GM12878 (cell line): ENCODE measurements around the gene CACNA2D1. TPM values are rescaled to one million over a fixed set of nuclear protein-coding genes. Genes with fewer than 3 reads are reported as not detected.

Source experiments
- BMI1 ChIP-seq: fragments of 450-650 bp; IDR thresholded peaks from 2 replicates; pipeline ENCODE4 v1.6.1; 2016; ENCODE audit warnings: mild to moderate bottlenecking, moderate library complexity, borderline replicate concordance
- CBFB ChIP-seq: IDR thresholded peaks from 2 replicates; pipeline ENCODE4 v1.6.1; 2016; ENCODE audit warnings: antibody characterized with exemption, low read depth
- CEBPB ChIP-seq, 2 experiments: fragments of 150-350 bp in 1 of 2; IDR thresholded peaks; 2 replicates each; pipeline ENCODE4 v1.6.1; 2012 to 2014; ENCODE audit warnings: low read depth in 2 of 2, low read length in 2 of 2, borderline replicate concordance in 1 of 2, inconsistent platforms in 1 of 2
- FOS ChIP-seq: IDR thresholded peaks from 3 replicates; pipeline ENCODE4 v1.6.1; 2011; ENCODE audit warnings: borderline replicate concordance; ENCODE audit not compliant: insufficient read length; ENCODE audit errors: extremely low read depth
- GABPA ChIP-seq: IDR thresholded peaks from 2 replicates; pipeline ENCODE4 v1.6.1; 2014; ENCODE audit warnings: antibody characterized with exemption, low read depth, mild to moderate bottlenecking, inconsistent platforms
- IKZF1 ChIP-seq: fragments of 450-650 bp; conservative IDR thresholded peaks from 2 replicates; pipeline ENCODE4 v1.6.1; 2017; ENCODE audit warnings: antibody characterized with exemption, mild to moderate bottlenecking
- NFIC ChIP-seq: IDR thresholded peaks from 2 replicates; pipeline ENCODE4 v1.6.1; 2012; ENCODE audit warnings: low read depth, mild to moderate bottlenecking, inconsistent platforms, low read length, moderate library complexity
- NFYB ChIP-seq: IDR thresholded peaks from 2 replicates; pipeline ENCODE4 v1.6.1; 2011; ENCODE audit warnings: low read depth, mild to moderate bottlenecking, low read length, improper control_type of control experiment, moderate library complexity; ENCODE audit not compliant: insufficient read depth
- PML ChIP-seq: IDR thresholded peaks from 2 replicates; pipeline ENCODE4 v1.6.1; 2012; ENCODE audit warnings: low read length, inconsistent platforms
- SIN3A ChIP-seq: IDR thresholded peaks from 2 replicates; pipeline ENCODE4 v1.6.1; 2012; ENCODE audit warnings: low read depth, low read length, improper control_type of control experiment
- STAT3 ChIP-seq: IDR thresholded peaks from 2 replicates; pipeline ENCODE4 v1.6.1; 2011; ENCODE audit warnings: low read depth, low read length, improper control_type of control experiment
- TARDBP ChIP-seq: IDR thresholded peaks from 2 replicates; pipeline ENCODE4 v1.6.1; 2016; ENCODE audit warnings: borderline replicate concordance
- YY1 ChIP-seq: IDR thresholded peaks from 2 replicates; pipeline ENCODE4 v1.6.1; 2011; ENCODE audit warnings: low read depth, mild to moderate bottlenecking, low read length
- ZBED1 ChIP-seq: IDR thresholded peaks from 2 replicates; pipeline ENCODE4 v1.6.1; 2016; ENCODE audit warnings: borderline replicate concordance
- ZNF217 ChIP-seq: fragments of 450-650 bp; IDR thresholded peaks from 2 replicates; pipeline ENCODE4 v1.6.1; 2017; ENCODE audit warnings: antibody characterized with exemption, mild to moderate bottlenecking
- ZSCAN29 ChIP-seq: fragments of 450-650 bp; IDR thresholded peaks from 2 replicates; pipeline ENCODE4 v1.6.1; 2017; ENCODE audit warnings: mild to moderate bottlenecking, moderate library complexity
- polyA plus RNA-seq, 11 experiments: library from polyadenylated mRNA; depleted of rRNA in 4 of 11; unstranded in 6 of 11; stranded (reverse) in 5 of 11; fragments of >200 nt; fragmentation: Nextera tagmentation in 4 of 11; fragmentation: Illumina TruSeq in 1 of 11; extraction: Ambion mirVana in 4 of 11; extraction: Trizol in 1 of 11; gene quantifications; 1 replicate in 1 of 11; 2 replicates in 10 of 11; pipeline versions ENCODE4 v1.2.1 to v1.2.3, GENCODE V29; 2011 to 2016; ENCODE audit warnings: inconsistent platforms in 2 of 11, missing spikeins in 2 of 11, low read depth in 1 of 11
- total RNA-seq, 4 experiments: library from RNA; depleted of rRNA in 3 of 4; stranded (reverse); fragments of >200 nt in 3 of 4; fragmentation: Illumina TruSeq in 1 of 4; extraction: Trizol in 1 of 4; gene quantifications; 2 replicates each; pipeline versions ENCODE4 v1.2.1 to v1.2.3, GENCODE V29; 2013 to 2021
- TF ChIP-seq, protein P1 (sequence below), 3 experiments: IDR thresholded peaks in 2 of 3; conservative IDR thresholded peaks in 1 of 3; 2 replicates each; pipeline ENCODE4 v1.5.1; 2011; ENCODE audit warnings: low read depth in 3 of 3, low read length in 3 of 3, mild to moderate bottlenecking in 3 of 3, control low read depth in 2 of 3, moderate library complexity in 2 of 3, inconsistent platforms in 1 of 3, mixed read lengths in 1 of 3; ENCODE audit not compliant: control insufficient read depth in 2 of 3, insufficient read depth in 1 of 3; ENCODE audit errors: extremely low read depth in 1 of 3
- TF ChIP-seq, protein P2 (sequence below): fragments of 450-650 bp; formaldehyde crosslinking; IDR thresholded peaks from 2 replicates; pipeline ENCODE4 v1.5.0; 2022; ENCODE audit warnings: mild to moderate bottlenecking, missing genetic modification characterization
- TF ChIP-seq, protein P3 (sequence below): fragments of 450-650 bp; IDR thresholded peaks from 2 replicates; pipeline ENCODE4 v1.6.1; 2017; ENCODE audit warnings: mild to moderate bottlenecking
- TF ChIP-seq, protein P4 (sequence below): fragments of 450-650 bp; IDR thresholded peaks from 2 replicates; pipeline ENCODE4 v1.6.1; 2017; ENCODE audit warnings: borderline replicate concordance
- TF ChIP-seq, protein P5 (sequence below): IDR thresholded peaks from 2 replicates; pipeline ENCODE4 v1.6.1; 2011; ENCODE audit warnings: mild to moderate bottlenecking, low read depth, low read length, moderate library complexity; ENCODE audit not compliant: insufficient replicate concordance

Gene CACNA2D1
- total and polyA plus RNA-seq, 10 of the 15 experiments (the other 5 are each of a cell fraction or from before 2014, with no cell fraction given) = 0.14 to 14.8 (median 0.97) TPM

DNA sequence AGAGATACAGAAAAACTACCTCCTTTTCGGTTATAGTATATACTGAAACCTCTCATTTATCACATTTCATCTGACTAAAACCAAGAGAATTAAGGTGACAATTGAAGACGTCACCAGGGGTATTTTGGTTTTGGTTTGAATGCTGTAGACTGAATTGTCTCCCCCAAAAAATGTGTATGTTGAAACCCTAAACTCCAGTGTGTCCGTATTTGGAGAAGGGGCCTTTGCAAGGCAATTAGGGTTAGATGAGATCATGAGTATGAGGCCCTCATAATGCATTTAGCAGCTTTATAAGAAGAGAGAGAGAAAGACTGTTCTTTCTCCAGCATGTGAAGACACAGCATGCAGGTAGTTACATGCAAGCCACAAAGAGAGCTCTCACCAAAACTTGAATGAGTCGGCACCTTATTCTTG lies 59.5 kb downstream of the CACNA2D1 start (continued):
- TF ChIP-seq TARDBP = no peak
- no peak for TF ChIP-seq FOS
- no peak for TF ChIP-seq ZSCAN29
- no peak for TF ChIP-seq YY1
- TF ChIP-seq, protein P1, sequence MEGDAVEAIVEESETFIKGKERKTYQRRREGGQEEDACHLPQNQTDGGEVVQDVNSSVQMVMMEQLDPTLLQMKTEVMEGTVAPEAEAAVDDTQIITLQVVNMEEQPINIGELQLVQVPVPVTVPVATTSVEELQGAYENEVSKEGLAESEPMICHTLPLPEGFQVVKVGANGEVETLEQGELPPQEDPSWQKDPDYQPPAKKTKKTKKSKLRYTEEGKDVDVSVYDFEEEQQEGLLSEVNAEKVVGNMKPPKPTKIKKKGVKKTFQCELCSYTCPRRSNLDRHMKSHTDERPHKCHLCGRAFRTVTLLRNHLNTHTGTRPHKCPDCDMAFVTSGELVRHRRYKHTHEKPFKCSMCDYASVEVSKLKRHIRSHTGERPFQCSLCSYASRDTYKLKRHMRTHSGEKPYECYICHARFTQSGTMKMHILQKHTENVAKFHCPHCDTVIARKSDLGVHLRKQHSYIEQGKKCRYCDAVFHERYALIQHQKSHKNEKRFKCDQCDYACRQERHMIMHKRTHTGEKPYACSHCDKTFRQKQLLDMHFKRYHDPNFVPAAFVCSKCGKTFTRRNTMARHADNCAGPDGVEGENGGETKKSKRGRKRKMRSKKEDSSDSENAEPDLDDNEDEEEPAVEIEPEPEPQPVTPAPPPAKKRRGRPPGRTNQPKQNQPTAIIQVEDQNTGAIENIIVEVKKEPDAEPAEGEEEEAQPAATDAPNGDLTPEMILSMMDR (IDR thresholded peaks at IDR 0.05 in 2 of 3, conservative IDR thresholded peaks at IDR 0.05 in 1 of 3; ENCODE audit: control insufficient read depth in 2 of 3, extremely low read depth in 1 of 3, insufficient read depth in 1 of 3, low read depth in 3 of 3, low read length in 3 of 3) = no peak
- TF ChIP-seq NFYB = no peak
- TF ChIP-seq SIN3A = no peak
- TF ChIP-seq, protein P2, sequence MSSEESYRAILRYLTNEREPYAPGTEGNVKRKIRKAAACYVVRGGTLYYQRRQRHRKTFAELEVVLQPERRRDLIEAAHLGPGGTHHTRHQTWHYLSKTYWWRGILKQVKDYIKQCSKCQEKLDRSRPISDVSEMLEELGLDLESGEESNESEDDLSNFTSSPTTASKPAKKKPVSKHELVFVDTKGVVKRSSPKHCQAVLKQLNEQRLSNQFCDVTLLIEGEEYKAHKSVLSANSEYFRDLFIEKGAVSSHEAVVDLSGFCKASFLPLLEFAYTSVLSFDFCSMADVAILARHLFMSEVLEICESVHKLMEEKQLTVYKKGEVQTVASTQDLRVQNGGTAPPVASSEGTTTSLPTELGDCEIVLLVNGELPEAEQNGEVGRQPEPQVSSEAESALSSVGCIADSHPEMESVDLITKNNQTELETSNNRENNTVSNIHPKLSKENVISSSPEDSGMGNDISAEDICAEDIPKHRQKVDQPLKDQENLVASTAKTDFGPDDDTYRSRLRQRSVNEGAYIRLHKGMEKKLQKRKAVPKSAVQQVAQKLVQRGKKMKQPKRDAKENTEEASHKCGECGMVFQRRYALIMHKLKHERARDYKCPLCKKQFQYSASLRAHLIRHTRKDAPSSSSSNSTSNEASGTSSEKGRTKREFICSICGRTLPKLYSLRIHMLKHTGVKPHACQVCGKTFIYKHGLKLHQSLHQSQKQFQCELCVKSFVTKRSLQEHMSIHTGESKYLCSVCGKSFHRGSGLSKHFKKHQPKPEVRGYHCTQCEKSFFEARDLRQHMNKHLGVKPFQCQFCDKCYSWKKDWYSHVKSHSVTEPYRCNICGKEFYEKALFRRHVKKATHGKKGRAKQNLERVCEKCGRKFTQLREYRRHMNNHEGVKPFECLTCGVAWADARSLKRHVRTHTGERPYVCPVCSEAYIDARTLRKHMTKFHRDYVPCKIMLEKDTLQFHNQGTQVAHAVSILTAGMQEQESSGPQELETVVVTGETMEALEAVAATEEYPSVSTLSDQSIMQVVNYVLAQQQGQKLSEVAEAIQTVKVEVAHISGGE (CRISPR knock-in tag) = no peak
- TF ChIP-seq PML = no peak
- TF ChIP-seq STAT3 = no peak
- TF ChIP-seq GABPA = 0 out of 2 replicates have a peak, but pooled peaks have one; percentile 25
- TF ChIP-seq BMI1 = peak; percentile 80
- peak; percentile 91; the same call in 1 of the 2 replicates for TF ChIP-seq NFIC
- no peak for TF ChIP-seq CBFB
- TF ChIP-seq, protein P3, sequence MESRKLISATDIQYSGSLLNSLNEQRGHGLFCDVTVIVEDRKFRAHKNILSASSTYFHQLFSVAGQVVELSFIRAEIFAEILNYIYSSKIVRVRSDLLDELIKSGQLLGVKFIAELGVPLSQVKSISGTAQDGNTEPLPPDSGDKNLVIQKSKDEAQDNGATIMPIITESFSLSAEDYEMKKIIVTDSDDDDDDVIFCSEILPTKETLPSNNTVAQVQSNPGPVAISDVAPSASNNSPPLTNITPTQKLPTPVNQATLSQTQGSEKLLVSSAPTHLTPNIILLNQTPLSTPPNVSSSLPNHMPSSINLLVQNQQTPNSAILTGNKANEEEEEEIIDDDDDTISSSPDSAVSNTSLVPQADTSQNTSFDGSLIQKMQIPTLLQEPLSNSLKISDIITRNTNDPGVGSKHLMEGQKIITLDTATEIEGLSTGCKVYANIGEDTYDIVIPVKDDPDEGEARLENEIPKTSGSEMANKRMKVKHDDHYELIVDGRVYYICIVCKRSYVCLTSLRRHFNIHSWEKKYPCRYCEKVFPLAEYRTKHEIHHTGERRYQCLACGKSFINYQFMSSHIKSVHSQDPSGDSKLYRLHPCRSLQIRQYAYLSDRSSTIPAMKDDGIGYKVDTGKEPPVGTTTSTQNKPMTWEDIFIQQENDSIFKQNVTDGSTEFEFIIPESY = peak; percentile 61; the same call in 1 of the 2 replicates
- TF ChIP-seq ZNF217 = peak; percentile 48; the same call in 1 of the 2 replicates
- TF ChIP-seq, protein P4, sequence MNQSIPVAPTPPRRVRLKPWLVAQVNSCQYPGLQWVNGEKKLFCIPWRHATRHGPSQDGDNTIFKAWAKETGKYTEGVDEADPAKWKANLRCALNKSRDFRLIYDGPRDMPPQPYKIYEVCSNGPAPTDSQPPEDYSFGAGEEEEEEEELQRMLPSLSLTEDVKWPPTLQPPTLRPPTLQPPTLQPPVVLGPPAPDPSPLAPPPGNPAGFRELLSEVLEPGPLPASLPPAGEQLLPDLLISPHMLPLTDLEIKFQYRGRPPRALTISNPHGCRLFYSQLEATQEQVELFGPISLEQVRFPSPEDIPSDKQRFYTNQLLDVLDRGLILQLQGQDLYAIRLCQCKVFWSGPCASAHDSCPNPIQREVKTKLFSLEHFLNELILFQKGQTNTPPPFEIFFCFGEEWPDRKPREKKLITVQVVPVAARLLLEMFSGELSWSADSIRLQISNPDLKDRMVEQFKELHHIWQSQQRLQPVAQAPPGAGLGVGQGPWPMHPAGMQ = no peak
- peak; percentile 88 for TF ChIP-seq IKZF1
- TF ChIP-seq, protein P5, sequence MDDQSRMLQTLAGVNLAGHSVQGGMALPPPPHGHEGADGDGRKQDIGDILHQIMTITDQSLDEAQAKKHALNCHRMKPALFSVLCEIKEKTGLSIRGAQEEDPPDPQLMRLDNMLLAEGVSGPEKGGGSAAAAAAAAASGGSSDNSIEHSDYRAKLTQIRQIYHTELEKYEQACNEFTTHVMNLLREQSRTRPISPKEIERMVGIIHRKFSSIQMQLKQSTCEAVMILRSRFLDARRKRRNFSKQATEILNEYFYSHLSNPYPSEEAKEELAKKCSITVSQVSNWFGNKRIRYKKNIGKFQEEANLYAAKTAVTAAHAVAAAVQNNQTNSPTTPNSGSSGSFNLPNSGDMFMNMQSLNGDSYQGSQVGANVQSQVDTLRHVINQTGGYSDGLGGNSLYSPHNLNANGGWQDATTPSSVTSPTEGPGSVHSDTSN = no peak
- no peak for TF ChIP-seq CEBPB (IDR thresholded peaks at IDR 0.05; ENCODE audit: borderline replicate concordance in 1 of 2, low read depth in 2 of 2, low read length in 2 of 2)
- peak; percentile 31; the same call in 1 of the 2 replicates for TF ChIP-seq ZBED1
